Cardiac fibroblast (primary cell): Measurements from ENCODE around the gene ITGB2.

Source experiments
- DNase-seq, 2 donors: peaks; one replicate each; pipeline versions ENCODE4 v3.0.0 to v3.0.0-alpha.2; 2010; ENCODE audit warnings: low read depth in 2 of 2
- H3K4me3 ChIP-seq, 2 donors: replicated peaks in 1 of 2; 1 replicate in 1 of 2; 2 replicates in 1 of 2; pipeline ENCODE4 v1.5.1; 2011; ENCODE audit warnings: low read depth in 2 of 2, low read length in 2 of 2, mild to moderate bottlenecking in 2 of 2, moderate library complexity in 1 of 2
- TF ChIP-seq, protein P1 (sequence below): IDR thresholded peaks from one replicate; pipeline ENCODE4 v1.5.1; 2011; ENCODE audit warnings: low read depth, mild to moderate bottlenecking, low read length, inconsistent platforms

Gene ITGB2

GRCh38 chr21:44954281-44954771 is 33.6 kb upstream of the ITGB2 start:
- H3K4me3 ChIP-seq = no peak overlapping the region
- DNase-seq = no peak
- TF ChIP-seq, protein P1, sequence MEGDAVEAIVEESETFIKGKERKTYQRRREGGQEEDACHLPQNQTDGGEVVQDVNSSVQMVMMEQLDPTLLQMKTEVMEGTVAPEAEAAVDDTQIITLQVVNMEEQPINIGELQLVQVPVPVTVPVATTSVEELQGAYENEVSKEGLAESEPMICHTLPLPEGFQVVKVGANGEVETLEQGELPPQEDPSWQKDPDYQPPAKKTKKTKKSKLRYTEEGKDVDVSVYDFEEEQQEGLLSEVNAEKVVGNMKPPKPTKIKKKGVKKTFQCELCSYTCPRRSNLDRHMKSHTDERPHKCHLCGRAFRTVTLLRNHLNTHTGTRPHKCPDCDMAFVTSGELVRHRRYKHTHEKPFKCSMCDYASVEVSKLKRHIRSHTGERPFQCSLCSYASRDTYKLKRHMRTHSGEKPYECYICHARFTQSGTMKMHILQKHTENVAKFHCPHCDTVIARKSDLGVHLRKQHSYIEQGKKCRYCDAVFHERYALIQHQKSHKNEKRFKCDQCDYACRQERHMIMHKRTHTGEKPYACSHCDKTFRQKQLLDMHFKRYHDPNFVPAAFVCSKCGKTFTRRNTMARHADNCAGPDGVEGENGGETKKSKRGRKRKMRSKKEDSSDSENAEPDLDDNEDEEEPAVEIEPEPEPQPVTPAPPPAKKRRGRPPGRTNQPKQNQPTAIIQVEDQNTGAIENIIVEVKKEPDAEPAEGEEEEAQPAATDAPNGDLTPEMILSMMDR = no peak

GRCh38 chr21:44953628-44954021 is 32.9 kb upstream of the ITGB2 start:
- DNase-seq = no peak
- TF ChIP-seq, protein P1 = no peak
- no peak overlapping the region for H3K4me3 ChIP-seq

DNA sequence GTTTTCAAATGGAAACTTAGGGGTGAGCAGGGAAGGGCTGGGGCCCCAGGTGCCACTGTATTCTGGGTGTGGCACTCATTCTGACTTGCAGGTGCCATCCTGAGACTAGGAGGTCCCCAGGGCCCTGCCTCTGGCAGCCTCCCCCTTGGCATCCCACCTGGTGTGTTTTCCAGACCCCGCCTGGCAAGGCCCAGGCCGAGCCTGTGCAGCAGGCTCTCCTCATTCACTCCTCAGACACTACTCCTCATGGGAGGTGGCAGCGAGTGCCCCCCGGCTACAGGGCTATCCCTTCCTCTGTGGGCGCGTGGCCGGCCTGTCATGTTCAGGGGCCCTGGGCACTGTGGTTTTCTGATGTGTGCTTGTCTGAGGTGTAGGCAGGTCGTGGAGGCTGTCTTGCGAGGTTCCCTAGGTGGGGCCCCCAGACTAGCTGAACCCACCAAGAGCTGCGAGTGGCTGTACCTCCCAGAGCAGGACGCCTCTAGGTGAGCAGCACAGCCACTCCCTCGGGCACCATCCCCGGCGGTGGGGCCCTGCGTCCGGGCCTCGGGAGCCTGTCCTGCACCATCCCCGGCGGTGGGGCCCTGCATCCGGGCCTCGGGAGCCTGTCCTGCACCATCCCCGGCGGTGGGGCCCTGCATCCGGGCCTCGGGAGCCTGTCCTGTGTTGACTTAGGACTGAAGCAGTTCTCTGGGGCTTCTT is 32.4 kb upstream of the ITGB2 start:
- no peak overlapping the region for H3K4me3 ChIP-seq
- no peak for DNase-seq
- TF ChIP-seq, protein P1 = no peak

DNA sequence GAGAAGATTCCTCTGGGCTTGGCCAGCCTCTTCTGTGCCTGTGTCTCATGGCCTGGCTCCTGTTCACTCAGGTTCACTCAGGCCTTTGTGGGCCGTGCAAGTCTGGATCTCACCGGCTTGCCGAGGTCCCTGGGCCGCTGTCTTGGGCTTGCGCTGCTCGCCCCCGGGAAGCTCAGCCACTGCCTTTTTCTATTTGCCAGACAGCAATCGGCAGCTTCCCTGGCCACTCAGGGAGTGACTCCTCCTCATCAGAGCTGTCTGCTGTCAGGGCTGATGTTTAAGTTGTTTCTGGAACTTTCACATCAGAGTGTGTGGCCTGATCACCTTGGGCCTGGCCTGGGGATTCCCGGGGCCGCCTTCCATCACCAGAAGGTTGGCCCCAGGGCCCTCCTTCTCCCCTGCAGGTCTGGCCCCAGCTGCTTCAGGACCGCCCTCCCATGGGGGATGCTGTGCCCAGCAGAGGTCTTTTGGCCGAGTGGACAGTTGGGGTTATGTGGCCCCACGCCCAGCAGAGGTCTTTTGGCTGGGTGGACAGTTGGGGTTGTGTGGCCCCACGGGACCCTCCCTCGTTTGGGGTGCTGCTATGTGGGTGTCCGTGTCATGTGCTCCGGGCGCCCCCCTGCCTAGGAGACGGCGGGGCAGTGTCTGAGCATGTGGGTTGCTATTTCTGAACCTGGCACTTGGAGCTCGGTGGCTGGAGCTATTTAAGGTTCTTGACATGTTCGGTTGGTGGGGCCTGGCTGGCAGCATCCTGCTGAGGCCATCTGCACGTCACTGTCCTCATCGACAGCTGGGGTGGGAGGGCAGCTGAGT is 31.6 kb upstream of the ITGB2 start:
- no peak overlapping the region for H3K4me3 ChIP-seq
- DNase-seq = no peak
- TF ChIP-seq, protein P1 = no peak

GRCh38 chr21:44951186-44951915 is 30.7 kb upstream of the ITGB2 start:
- no peak overlapping the region for H3K4me3 ChIP-seq
- DNase-seq = no peak
- TF ChIP-seq, protein P1 = no peak

- H3K4me3 ChIP-seq = no peak overlapping the region
- DNase-seq = no peak
- TF ChIP-seq, protein P1 = no peak
These were observed 29.7 kb upstream of the ITGB2 start for GRCh38 chr21:44950351-44950750.
